Measurements from ENCODE around the gene ARMC2.
"Not testable (repeated sequence)": the region's sequence is repeated elsewhere in the genome, so short reads cannot be mapped to it uniquely, and the experiment has no call there.

ARMC2 gene

DNA sequence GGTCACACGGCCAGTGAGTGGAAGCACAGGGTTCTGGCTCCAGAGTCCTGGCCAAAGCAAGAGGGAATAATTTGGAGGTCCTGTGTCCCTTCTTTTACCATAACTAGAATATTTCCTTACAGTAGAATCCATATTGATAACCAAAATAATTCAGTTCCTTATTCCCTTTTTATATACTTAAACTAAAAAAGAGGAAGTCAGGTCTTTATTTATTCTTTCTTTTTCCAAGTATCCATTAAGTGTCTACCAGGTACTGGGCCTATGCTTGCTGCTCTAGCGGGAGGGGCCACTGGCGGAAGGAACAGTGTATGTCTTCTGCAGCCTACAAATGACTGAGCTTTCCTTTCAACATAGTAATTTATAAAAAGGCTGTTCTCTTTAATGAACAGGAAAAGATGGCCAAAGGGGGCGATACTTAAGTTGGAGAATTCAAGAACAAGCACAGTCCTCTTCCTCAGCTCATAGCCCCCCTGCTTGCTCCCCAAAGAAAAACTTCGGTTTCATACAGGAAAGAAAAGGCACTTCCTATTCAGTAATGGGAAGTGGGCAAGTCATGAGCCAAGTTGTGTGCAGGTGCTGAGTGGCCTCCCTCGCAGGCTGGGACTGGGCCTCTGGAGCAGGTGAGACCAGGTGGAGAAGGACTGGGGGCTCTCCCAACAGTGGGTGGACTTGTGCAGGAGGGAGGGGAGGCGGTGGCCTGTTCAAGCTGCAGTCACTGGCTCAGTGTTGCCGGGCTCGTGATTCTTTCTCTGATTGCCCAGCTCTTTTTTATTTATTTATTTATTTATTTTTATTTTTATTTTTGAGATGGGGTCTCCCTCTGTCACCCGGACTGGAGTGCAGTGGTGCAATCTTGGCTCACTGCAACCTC is 110.9 kb downstream of the ARMC2 start:
- DNase-seq: no peak

GRCh38 chr6:108959972-108960582 is 111.9 kb downstream of the ARMC2 start:
- DNase-seq: no peak

GRCh38 chr6:108960601-108961000 is 112.4 kb downstream of the ARMC2 start:
- no peak for DNase-seq

- no peak for DNase-seq
These were observed 112.9 kb downstream of the ARMC2 start for GRCh38 chr6:108961077-108961476.

DNA sequence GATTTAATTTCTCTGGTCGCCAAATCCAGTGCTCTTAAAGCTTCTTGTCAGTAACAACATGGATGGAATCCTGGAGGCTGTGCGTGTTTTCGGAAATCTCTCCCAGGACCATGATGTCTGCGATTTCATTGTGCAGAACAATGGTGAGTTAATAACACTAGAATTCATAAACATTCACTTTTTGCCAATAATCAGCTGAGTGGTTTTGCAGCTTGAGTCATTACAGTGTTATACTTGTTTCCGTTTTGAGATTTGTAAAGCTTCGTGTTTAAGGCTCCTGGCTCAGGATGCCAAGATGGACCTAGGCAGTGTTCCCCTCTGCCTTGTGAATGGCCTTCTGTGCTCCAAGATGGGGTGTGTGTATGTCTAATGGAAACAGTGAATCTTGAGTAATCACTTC is 113.8 kb downstream of the ARMC2 start:
- DNase-seq: no peak

GRCh38 chr6:108966251-108966650 is 118.0 kb downstream of the ARMC2 start:
- no peak for DNase-seq

GRCh38 chr6:108966855-108967755 is 118.9 kb downstream of the ARMC2 start:
- DNase-seq: no peak

- DNase-seq: no peak
These were observed 120.4 kb downstream of the ARMC2 start for GRCh38 chr6:108968325-108969316.

- no peak for DNase-seq
These were observed 121.6 kb downstream of the ARMC2 start for GRCh38 chr6:108969776-108970175.

DNA sequence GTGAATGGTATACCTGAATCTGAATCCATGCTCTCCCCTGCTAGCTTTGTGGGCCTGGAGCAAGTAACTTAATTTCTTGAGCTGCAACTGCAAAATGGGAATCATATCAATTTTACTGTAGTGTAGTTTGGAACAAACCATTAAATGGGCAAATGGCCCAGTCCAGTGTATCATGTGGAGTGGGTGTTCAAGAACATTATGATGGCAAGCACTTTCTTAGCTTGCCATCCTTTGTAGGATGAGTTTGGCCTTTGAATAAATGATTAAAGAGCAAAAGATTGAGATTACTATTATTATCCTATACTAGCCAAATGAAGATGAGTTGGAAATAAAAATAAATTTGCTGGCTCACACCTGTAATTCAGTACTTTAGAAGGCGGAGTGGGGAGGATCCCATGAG is 126.0 kb downstream of the ARMC2 start:
- no peak for DNase-seq

DNA sequence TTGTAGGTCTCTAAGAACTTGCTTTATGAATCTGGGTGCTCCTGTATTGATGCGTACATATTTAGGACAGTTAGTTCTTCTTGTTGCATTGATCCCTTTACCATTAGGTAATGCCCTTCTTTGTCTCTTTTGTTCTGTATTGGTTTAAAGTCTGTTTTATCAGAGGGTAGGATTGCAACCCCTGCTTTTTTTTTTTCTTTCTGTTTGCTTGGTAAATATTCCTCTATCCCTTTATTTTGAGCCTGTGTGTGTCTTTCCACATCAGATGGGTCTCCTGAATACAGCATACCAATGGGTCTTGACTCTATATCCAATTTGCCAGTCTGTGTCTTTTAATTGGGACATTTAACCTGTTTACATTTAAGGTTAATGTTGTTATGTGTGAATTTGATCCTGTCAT is 130.4 kb downstream of the ARMC2 start:
- not testable (repeated sequence) for DNase-seq

DNA sequence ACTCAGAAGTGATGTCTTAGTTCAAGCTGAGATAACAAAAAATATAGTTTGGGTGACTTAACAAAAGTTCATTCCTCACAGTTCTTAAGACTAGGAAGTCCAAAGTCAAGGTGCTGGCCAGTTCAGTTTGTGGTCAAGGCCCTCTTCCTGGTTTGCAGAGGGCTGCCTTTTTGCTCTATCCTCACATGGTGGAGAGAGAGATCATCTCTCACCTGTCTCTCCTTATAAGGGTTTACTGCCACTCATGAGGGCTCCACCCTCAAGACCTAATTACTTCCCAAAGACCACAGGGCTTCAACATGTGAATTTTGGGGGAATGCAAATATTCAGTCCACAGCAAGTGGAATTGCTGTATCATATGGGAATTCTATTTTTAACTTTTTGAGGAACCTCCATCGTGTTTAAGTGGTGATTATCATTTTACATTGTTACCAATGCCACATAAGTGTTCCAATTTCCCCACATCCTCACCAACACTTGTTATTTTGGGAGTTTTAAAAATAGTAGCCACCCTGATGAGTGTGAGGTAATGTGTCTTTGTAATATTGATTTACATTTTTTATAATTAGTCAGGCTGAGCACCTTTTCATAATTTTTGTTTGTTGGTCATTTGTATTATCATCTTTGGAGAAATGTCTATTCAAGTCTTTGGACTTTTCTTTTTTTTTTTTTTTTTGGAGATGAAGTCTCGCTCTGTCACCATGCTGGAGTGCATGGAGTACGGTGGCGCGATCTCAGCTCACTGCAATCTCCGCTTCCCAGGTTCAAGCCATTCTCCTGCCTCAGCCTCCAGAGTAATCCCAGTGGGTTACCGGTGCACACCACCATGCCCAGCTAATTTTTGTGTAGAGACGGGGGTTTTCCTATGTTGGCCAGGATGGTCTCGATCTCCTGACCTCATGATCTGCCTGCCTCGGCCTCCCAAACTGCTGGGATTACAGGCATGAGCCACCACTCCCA is 134.2 kb downstream of the ARMC2 start:
- DNase-seq: no peak

DNA sequence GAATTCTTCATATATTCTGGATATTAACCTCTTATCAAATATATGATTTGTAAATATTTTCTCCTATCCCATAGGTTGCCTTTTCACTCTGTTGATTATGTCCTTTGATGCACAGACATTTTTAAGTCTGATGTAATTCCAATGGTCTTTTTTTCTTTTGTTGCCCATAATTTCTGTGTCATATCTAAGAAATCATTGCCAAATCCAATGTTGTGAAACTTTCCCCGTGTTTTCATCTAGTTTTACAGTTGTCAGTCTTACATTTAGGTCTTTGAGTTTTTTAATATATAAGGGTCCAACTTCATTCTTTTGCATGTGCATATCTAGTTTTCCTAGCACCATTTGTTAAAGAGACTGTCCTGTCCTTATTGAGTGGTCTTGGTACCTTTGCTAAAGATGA is 134.9 kb downstream of the ARMC2 start:
- no peak for DNase-seq

DNA sequence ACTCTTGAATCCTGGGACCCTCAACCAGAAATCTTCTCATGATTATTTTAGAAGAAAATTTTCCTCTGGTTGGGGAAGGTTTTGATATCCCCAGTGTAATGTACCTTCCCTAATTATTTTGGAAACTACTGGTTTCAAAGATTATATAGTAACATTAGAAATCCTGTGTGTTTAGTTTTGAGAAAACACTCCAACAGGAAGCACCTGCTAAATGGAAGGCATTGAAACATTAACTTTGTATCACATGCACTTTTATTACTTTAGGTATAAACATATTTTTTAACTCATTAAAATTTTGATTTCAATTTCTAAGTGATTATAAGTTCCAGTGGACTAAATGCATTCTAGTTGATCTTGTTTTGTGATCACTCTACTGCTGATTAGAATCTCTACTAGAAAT is 137.1 kb downstream of the ARMC2 start:
- DNase-seq: no peak

DNA sequence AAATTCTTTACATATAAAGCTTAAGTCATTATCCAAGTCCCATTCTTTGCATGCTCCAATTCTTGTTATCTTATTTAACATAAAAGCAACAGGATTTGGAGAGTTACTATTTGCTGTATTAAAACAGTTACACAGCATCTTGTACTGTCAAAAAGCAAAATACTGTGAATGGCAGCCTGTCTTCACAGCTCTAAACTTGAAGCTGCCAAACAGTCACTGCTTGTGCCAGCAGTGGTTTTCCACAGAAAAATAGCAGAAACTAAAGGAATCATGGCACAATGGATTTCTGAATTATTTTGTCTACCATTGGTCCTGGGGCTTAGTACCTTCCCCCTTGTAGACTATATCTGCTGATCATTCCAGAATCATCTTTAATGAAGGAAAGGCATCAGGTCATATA is 138.9 kb downstream of the ARMC2 start:
- no peak for DNase-seq

- DNase-seq: no peak
These were observed 140.1 kb downstream of the ARMC2 start for GRCh38 chr6:108988296-108988695.

DNA sequence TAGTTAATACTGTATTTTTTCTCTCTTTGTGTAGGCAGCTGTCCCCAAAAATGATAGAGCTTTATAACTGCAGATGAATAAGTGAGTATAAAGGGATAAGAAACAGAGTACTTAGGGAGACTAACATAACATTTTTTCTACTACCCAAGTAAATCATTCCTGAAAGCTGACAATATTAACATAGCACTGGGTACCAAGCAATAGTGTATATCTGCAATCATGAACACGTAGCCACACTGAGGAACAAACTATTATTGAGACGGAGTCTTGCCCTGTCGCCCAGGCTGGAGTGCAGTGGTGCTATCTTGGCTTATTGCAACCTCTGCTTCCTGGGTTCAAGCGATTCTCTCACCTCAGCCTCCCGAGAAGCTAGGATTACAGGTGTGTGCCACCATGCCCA is 140.5 kb downstream of the ARMC2 start:
- DNase-seq: no peak

DNA sequence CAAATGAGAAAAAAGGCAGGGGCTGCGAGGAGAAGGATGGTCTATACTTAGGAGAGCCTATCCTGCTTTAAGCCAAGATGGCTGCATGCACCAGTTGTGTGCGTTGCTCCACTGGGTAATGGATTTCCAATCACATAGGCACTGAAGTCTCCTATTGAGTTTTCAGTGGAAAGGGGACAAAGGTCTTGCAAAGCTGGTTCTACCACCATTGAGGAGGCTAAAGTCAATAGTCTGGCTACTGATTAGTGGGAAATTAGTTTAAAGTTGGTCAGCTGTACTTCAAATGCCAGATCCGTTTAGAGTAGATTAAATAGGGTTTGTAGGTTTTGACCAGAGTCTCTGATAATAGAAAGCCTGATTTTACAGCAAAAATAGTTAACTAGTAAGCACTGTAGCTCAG is 141.5 kb downstream of the ARMC2 start:
- no peak for DNase-seq

DNA sequence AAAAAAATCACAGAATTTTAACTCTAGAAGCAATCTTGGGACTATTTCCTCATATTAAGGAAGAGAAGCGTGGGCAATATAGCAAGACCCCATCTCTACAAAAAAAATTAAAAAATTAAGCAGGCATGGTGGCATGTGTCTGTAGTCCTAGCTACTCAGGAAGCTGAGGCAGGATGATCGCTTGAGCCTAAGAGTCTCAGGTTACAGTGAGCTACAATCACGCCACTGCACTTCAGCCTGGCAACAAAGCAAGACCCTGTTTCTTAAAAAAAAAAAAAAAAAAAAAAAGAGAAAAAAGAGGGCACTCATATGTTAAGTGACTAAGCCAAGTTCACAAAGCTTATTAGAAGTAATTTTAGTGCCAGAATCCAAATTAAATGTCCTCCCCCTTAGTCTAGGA is 145.7 kb downstream of the ARMC2 start:
- DNase-seq: no peak

- DNase-seq: no peak
These were observed 147.1 kb downstream of the ARMC2 start for GRCh38 chr6:108995296-108995695.

DNA sequence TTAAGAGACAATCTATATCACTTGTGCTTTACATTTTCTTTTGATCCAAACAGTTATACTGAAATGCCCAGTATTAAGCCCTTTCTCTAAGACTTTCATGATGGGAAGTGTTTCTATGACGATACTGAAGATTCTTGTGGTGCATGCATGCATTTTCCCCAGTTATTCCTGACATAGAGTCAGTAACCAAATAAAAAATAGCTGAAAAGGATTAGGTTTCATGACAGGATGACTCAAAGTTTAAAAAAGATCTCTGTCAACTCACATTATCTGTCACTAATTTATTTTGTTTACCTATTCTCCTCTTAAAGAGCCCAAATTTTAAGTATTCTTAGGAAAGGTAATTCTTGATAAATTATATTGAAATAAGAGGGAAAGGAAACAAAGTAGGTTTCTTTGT is 148.0 kb downstream of the ARMC2 start:
- DNase-seq: no peak
